Colon (tissue), 2 donors: ENCODE measurements around the gene C16orf86.

Experiments
- FAIRE-seq: peaks from 2 replicates; lab custom pipeline; 2012; peaks lifted over from hg19 to GRCh38; lab: Jason Lieb, UNC
- donor health status: control.
- donor health status: control.

Gene C16orf86

GRCh38 chr16:67653789-67654402 is 12.7 kb upstream of the C16orf86 start:
- FAIRE-seq: no peak

- no peak for FAIRE-seq
These were observed 12.2 kb upstream of the C16orf86 start for GRCh38 chr16:67654403-67654911.

GRCh38 chr16:67655363-67655762 is 11.3 kb upstream of the C16orf86 start:
- FAIRE-seq: no peak

- no peak for FAIRE-seq
These were observed 10.1 kb upstream of the C16orf86 start for GRCh38 chr16:67656344-67657016.

- FAIRE-seq: no peak
These were observed 9.5 kb upstream of the C16orf86 start for GRCh38 chr16:67657017-67657608.

GRCh38 chr16:67657751-67658518 is 8.7 kb upstream of the C16orf86 start:
- no peak for FAIRE-seq

- no peak for FAIRE-seq
These were observed 7.6 kb upstream of the C16orf86 start for GRCh38 chr16:67658849-67659674.

- FAIRE-seq: no peak
These were observed 6.7 kb upstream of the C16orf86 start, which contains the start of gene ACD for GRCh38 chr16:67659675-67660563. ACD (minus strand) TSS chr16:67660260; CDS start chr16:67660220, 40 bp downstream.

- no peak for FAIRE-seq
These were observed 6.0 kb upstream of the C16orf86 start, which contains the start of gene PARD6A for GRCh38 chr16:67660564-67661028. PARD6A (plus strand) TSS chr16:67660960; CDS start chr16:67661039, 79 bp downstream.

- no peak for FAIRE-seq
These were observed 5.4 kb upstream of the C16orf86 start for GRCh38 chr16:67661101-67661761.

GRCh38 chr16:67661886-67662652 is 4.5 kb upstream of the C16orf86 start:
- no peak for FAIRE-seq

- no peak for FAIRE-seq
These were observed 4.0 kb upstream of the C16orf86 start for GRCh38 chr16:67662653-67663010.

GRCh38 chr16:67663151-67663876 is 3.3 kb upstream of the C16orf86 start:
- no peak for FAIRE-seq

GRCh38 chr16:67663877-67664222 is 2.8 kb upstream of the C16orf86 start:
- no peak for FAIRE-seq

GRCh38 chr16:67664258-67664657 is 2.4 kb upstream of the C16orf86 start:
- no peak for FAIRE-seq

- FAIRE-seq: no peak
These were observed 1.7 kb upstream of the C16orf86 start for GRCh38 chr16:67664871-67665270.

- no peak for FAIRE-seq
These were observed 1.0 kb upstream of the C16orf86 start for GRCh38 chr16:67665598-67665997.

- FAIRE-seq: no peak
These were observed 522 bp upstream of the C16orf86 start for GRCh38 chr16:67666032-67666551.
